LNCaP clone FGC (cell line): ENCODE measurements around the gene KRT40.

ENCODE experiments used
- DNase-seq: peaks from one replicate; pipeline ENCODE4 v3.0.0-alpha.2; 2011; ENCODE audit warnings: low read depth
- H3K4me3 ChIP-seq: 2 replicates; pipeline ENCODE4 v1.5.1; 2011; ENCODE audit warnings: mild to moderate bottlenecking, low read depth, low read length, control low read depth
- CTCF ChIP-seq: IDR thresholded peaks from 2 replicates; pipeline ENCODE4 v1.5.1; 2012; ENCODE audit warnings: mild to moderate bottlenecking; ENCODE audit not compliant: control insufficient read depth, insufficient read depth; ENCODE audit errors: extremely low read depth

Gene KRT40

DNA sequence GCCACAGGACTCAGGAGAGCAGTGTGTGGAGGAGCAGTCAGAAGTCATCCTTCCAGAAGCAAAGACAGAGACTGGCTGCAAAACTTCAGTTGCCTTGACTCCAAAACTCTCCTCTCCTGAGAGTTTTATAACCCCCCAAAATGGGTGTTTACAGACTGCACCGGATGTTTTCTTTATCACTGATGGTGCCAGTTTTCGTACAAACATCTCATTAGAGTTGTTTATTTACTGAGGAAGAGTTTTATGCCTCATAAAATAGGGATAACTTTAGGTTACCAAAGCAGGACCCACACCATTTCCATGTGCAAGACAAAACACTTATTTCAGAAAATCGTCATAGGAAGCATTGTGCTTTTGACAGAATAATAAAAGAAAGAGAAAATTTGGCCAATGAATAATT lies at the start of gene KRT40:
Gene KRT40 (minus strand): TSS at position 101 of the 400 bp plus-strand sequence. CDS start 53 bp downstream, at position 48.
- no peak for DNase-seq
- H3K4me3 ChIP-seq: no peak within 1 kb of the TSS
- TF ChIP-seq CTCF: no peak

GRCh38 chr17:41029633-41030245 lies 45.6 kb upstream of the KRT40 start, which contains the start of gene KRTAP1-4:
KRTAP1-4 (minus strand) TSS chr17:41030195; CDS start chr17:41030078, 117 bp downstream.
- no peak for DNase-seq
- no peak within 1 kb of the TSS for H3K4me3 ChIP-seq
- no peak for TF ChIP-seq CTCF

GRCh38 chr17:41026715-41027471 lies 42.8 kb upstream of the KRT40 start, which contains the start of gene KRTAP1-5:
KRTAP1-5 (minus strand) TSS chr17:41027208; CDS start chr17:41027155, 53 bp downstream.
- no peak within 1 kb of the TSS for H3K4me3 ChIP-seq
- DNase-seq: no peak
- TF ChIP-seq CTCF: no peak

- TF ChIP-seq CTCF: no peak
- no peak for DNase-seq
- no peak overlapping the region for H3K4me3 ChIP-seq
Measured at GRCh38 chr17:41024697-41025096, 40.6 kb upstream of the KRT40 start.

DNA sequence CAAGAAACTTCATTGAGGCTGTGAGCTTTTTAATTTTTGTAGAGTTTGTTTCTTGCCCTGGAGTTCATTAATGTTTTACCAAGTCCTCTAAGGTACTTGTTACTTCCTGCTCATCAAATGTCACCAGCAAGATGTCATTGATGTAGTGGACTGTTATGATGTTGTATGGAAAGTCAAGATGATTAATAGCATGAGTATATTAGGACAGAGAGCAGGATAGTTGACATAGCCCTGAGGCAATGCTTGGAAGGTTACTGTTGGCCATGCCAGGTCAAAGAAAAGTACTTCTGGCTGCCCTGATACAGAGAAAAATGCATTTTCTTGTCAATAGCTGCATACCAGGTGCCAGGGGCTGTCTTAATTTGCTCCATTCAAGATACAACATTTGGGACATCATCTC lies 36.2 kb upstream of the KRT40 start:
- no peak overlapping the region for H3K4me3 ChIP-seq
- DNase-seq: no peak
- TF ChIP-seq CTCF: no peak

- H3K4me3 ChIP-seq: no peak overlapping the region
- DNase-seq: no peak
- no peak for TF ChIP-seq CTCF
Measured at GRCh38 chr17:41019415-41019814, 35.3 kb upstream of the KRT40 start.
